SKM-1 (cell line): Measurements from ENCODE around the gene PCDH8.

Source experiments
- DNase-seq: peaks from one replicate; lab custom pipeline; 2025; ENCODE audit not compliant: unreplicated experiment; lab: John Stamatoyannopoulos, UW

Gene PCDH8

GRCh38 chr13:52851137-52851962 lies 2.9 kb upstream of the PCDH8 start:
- DNase-seq, result no peak

GRCh38 chr13:52850396-52851136 lies 2.1 kb upstream of the PCDH8 start:
- DNase-seq, result peak; percentile 28

GRCh38 chr13:52850072-52850395 lies 1.6 kb upstream of the PCDH8 start:
- no peak for DNase-seq

GRCh38 chr13:52849291-52850071 lies 1.0 kb upstream of the PCDH8 start:
- DNase-seq, result no peak

DNA sequence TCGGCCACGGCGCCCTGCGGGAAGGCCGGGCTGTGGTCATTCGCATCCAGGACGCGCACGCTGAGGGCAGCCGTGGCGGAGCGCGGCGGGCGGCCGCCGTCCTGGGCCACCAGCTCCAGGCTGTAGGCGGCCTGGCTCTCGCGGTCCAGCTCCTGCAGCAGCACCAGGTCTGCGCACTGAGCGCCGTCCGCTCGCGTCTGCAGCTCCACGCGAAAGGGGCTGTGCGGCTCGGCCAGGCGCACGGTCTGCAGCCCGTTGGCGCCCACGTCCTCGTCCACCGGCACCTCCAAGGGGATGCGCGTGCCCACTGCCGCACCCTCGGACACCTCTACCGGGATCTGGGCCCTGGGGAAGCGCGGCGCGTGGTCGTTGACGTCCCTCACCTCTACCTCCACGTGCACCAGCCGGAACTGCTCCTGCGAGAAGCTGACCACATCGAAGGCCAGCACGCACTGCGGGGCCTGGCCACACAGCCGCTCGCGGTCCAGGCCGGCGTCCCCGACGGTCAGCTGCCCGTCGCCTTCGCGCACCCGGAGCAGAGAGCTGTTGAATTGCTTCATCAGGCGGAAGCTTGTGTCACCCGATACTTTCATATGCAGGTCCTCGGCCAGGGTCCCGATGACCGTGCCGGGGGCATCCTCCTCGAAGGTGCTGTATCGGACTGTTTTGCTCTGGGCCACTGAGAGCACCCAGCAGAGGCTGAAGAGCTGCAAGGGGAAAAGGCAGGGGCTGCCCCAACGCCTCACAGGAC lies 583 bp downstream of the PCDH8 start:
- DNase-seq, result no peak

- no peak for DNase-seq
These were observed 1.1 kb downstream of the PCDH8 start for GRCh38 chr13:52847322-52847681.

DNA sequence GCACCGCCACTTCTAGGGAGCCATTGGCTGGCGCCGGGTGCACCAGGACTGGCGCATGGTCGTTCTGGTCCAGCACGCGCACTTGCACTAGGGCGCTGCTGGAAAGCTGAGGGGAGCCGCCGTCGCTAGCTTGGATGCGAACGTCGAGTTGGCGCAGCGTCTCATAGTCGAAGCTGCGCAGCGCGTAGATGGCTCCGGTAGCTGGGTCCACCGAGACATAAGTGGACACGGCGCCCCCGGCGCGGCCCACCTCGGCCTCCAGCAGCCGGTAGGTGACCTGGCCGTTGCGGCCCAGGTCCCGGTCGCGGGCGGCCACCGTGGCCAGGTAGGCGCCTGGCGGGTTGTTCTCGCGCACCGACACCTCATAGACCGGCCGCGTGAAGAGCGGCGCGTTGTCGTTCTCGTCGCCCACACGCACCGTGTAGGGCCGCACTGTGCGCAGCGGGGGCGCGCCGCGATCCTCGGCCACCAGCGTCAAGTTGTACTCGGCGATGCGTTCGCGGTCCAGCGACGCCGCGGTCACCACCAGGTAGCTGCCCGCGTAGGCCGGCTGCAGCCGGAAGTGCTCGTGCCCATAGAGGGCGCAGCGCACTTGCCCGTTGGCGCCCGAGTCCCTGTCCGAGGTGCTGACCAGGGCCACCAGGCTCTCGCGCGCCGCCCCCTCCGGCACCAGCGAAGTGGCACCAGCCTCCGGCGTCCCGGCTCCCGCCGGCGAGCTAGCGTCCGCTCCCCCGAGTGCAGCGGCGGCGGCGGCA lies 1.7 kb downstream of the PCDH8 start:
- DNase-seq, result no peak

DNA sequence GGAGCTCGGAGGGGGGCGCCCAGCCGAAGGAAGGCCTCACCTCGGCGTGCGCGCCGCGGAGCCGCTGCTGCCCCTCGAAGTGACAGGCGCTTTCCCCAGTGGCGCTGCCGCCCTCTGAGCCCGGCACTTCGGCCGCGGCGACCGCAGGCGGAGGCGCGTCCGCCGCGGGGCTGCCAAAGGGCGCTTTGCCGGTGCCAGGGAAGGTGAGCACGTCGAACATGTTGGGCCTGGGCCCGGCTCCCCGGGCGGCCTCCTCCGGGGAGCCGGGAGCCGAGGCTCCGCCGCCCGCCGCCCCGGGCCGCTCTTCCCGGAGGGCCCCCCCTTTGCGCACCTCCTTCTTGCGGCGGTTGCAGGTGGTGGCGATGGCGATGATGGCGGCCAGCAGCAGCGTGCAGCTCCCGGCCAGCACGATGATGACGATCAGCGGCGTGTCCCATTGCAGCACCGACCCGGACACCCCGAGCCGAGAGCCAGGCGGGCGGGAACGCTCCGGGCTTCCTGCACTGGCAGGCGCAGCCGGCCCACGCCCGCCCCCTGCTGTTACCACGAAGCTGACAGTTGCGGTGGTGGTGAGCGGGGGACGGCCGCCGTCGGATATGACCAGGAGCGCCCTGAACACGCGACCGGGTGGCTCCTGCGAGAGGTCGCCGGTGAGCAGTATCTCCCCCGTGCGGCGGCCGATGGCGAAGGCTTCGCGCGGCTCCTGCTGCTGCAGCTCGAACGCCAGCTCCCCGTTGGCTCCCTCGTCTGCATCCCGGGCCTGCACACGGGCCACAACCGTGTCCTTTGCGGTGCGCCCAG lies 2.5 kb downstream of the PCDH8 start:
- DNase-seq, result peak; percentile 79

GRCh38 chr13:52845334-52845761 lies 3.1 kb downstream of the PCDH8 start:
- peak; percentile 42 for DNase-seq

GRCh38 chr13:52844836-52845235 lies 3.6 kb downstream of the PCDH8 start:
- no peak for DNase-seq

- DNase-seq, result no peak
These were observed 6.0 kb downstream of the PCDH8 start for GRCh38 chr13:52842441-52842840.

DNA sequence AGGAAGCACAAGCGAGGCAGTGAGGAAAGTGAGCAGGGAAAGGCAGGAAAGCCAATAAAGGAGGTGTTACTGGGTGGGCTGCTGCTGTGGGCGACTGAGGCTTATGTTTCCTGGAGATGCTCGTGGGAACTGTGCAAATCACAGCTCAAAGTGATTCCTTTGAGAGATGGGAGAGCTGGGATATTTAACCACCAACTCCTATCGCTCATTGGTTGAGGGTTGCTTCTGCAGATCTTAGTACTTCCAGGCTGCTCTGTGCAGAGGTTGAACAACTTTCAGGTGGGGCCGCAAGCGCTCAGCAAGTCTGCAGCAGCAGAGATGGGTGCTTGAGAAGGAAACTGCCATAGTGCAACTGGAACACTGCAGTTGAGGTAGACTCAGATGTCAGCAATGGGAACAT lies 8.4 kb downstream of the PCDH8 start:
- no peak for DNase-seq

DNA sequence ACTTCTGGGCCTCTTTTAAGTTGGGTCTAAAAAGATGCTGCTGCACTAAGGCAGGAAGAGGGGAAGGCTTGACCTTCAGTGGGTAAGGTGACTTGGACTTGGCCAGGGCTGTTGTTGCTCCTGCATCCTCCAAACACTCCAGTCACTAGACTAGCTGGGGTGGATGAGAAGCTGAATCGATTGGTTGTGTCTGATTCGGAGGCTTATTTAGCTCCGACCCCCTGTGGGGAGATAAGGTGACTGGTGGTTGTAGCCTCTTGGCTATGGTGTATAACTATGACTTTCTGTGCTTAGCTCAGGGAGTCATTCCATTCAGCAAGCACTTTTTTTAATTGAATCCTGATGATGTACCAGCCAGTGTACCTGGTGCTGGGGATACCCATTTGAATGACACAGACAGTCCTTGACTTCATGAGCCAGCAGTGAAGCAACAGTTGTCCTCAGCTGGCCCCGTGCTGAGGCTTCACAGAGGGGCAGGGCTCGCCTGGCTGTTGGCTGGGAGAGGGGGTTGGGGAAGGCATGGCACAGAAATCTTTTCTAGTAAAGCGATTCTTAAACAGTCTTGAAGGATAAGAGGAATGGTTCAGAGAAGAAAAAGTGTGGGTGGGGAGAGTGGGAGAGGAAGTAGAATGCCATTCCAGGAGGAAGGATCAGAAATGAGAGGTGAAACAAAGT lies 9.9 kb downstream of the PCDH8 start:
- no peak for DNase-seq

DNA sequence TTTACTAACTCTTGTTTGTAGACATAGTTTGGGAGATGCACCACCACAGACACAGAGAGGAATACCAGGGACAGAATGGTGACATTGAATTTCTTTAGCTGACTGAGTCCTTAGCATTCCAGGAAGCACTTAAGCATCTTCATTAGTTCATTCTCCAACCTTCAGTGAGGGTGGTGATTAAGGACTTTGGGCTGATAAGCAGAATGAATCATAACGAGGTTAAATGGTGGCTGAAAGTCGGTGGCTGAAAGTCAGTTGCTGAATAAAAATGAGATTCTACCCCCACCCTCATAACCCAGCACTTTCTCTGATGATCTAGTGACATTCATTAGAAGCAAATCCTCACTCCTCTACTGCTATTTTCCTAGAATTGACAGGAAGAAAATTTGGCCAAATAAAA lies 10.6 kb downstream of the PCDH8 start:
- DNase-seq, result no peak

DNA sequence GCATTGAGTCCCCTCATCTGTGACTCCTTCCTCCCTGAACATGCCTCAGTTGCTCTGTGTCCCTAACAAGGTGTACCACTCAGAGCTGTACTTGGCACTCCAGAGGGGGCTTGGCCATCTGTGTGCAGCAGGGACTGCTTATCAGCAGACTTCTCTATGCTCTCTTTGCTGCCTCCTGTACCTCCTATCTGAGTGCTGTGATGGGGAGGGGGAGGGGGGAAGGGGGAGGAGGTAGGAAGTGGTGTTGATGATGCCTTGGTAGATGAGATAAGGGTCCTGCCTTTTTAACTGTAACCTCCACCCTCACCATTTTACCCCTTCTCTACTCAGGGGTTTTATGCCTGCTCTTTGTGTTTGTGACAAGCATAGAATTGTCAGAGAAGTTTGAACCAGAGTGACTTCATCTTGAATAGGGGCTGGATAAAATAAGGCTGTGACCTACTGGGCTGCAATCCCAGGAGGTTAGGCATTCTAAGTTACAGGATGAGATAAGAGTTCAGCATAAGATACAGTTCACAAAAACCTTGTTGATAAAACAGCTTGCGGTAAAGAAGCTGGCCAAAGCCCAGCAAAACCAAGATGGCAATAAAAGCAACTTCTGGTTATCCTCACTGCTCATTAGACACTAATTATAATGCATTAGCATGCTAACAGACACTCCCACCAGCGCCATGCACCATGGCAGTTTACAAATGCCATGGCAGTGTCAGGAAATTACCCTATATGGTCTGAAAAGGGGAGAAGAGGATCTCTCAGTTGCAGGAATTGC lies 13.2 kb downstream of the PCDH8 start:
- no peak for DNase-seq

GRCh38 chr13:52833296-52833875 lies 15.1 kb downstream of the PCDH8 start:
- DNase-seq, result no peak

DNA sequence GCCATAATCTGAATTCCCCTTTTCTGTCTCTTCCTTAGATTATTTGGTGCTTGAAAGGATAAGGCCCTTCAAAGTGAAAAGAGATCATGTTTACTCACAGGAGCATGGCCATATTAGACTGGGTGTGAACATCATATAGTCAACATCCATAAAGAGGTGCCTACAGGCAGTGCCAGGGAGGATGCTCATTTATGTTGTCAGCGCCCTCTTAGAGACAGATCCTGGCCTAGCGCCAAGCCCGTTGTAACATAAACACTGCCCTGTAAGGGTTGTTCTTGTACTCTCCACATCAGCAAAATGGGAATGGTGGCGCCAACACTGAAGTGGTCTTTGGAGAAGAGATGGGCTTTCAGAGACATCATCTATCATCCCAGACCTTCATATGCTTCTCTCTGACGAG lies 16.1 kb downstream of the PCDH8 start:
- no peak for DNase-seq

DNA sequence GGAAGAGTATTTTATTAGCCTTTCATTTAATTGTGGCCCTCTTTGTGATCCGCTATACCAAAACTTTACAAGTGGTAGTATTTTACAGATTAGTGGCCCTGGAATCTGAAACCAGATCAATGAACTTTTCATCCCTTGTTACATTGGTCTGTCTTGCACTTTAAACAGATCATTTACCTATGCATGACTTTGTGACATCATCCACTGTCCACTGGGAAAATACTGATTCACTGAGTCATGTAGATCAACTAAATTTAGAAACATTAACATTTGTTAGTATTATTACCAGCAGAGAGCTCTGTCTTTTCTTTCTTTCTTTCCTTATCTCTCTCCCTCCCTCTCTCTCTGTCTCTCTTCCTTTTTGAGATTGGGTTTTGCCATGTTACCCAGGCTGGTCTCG lies 17.5 kb downstream of the PCDH8 start:
- DNase-seq, result no peak
